HG02870 (cell line): ENCODE results near the gene TSPAN18.
A peak's percentile ranks its signal among the peaks of the same experiment; 100 is the strongest.

ENCODE experiments used
- ATAC-seq: cut with Tn5 transposase; IDR thresholded peaks from one replicate; pipeline ENCODE4 v1.9.1; 2021; ENCODE audit warnings: mild to moderate bottlenecking, moderate library complexity; ENCODE audit not compliant: unreplicated experiment

TSPAN18 gene

DNA sequence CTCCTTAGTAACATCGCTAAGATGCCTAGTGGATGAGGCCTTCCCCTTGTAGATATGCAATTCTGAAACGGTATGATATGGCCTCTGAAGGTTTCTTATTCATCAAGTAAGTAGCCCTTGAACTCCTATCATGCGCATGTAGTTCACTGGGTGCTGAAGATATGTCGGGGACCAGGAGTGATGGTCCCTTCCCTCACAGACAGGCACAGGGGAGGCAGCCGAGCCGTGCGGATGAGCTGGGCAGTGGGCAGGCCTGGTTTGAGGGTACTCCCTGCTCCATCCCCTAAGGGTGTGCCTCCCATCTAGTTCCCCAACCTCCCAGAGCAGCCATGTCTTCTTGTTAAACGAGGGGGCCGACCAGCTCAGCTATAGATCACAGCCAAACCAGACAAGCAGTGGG is 183.8 kb downstream of the TSPAN18 start:
- ATAC-seq = no peak

DNA sequence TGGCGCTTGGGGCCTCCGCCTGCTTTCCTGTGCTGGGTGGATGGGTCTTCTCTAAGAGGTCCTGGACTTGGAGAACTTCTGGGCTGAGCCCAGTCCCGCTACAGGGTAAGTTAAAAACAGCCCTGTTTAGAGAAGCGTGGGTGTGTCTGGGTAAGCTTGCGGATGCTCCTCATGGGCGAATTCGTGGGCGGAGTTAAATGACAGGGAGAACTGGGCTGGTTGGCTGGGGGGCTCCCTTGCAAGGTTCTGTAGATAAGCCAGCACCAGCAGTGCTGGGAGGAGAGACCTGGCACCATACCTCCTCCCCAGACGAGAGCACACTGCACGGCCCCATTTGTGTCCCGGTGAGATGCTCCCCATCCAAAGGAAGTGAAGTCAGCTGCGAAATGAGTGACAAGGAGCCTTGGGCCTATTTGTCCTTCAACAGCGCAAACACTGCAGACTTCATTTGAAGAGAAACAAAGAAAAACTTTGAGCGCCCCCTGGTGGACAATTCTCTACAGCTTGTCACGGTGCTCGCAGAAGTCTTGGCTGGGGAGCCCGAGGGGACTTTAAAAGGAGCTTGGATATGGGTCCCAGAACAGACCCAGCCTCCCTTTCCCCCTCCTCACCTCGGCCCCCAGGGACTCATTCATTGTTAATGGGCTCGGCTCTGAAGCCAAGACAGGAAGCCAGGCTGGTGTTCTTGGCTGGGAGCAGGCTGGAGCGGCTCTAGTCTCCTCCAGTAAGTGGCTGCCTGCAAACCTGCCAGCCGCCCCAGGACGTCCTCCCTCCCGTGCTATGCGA is 184.5 kb downstream of the TSPAN18 start:
- peak; percentile 63 for ATAC-seq

DNA sequence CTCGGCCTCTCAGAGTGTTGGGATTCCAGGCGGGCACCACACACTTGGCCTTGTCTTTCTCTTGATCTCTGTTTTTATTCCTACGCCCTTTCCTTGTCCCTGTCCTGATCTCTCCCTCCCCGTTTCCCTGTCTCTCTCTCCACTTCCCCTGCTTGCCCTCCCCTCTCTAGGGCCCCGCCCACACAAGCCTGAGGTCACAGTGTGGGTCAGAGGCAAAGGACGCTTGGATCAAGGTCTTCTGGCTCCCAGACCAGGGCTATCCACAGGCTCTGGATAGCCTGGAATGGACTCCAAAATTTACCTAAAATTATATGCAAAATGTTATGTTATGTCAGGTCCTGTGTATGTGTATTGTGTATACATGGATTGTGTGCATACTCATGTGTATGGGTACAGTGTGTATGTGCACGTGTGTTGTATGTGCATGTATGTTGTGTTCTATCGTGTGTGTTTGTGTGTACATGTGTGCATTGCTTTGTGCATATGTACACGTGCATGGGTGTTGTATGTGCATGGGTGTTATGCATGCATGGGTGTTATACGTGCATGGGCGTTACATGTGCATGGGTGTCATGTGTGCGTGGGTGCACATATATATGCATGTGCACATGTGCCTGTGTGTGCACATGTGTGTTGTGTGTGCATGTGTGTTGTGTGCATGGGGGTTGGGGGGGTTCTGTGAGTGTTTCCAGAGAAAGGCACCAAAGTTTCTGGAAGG is 185.7 kb downstream of the TSPAN18 start:
- ATAC-seq = no peak

DNA sequence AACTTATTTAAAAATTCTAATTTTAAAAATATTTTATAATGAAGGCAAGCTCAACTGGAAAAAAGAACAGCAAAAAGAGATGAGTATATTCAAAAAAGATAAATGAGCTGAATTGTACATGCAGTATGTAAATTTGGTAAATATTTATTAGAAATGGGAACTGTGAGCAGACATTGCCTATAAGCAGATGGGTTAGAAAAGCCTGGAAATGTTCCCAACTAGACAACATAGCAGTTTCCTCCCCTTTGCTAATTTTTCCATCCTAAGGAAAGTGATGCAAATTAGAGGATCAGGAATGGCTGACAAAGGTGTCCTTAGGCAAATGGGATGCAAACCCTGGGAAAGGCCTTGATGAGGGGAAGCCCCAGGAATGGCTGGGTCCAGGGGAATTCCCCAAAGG is 186.7 kb downstream of the TSPAN18 start:
- no peak for ATAC-seq

DNA sequence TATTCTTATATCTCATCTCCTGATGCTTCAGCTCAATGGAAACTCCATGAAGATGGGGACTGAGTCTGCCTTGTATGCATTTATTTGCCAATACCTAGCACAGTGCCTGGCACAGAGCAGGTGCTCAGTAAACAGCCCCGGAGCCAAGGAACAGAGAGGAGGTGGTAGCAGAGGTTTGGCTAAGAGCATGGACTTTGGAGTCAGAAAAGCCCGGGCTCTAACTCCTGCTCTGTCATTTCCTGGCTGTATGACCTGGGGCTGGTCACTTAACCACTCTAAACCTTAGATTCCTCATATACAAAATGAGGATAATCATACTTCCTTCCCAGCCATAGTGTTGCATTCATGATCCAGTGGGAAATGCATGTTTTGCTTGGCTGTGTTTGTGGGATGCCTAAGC is 187.3 kb downstream of the TSPAN18 start:
- no peak for ATAC-seq

DNA sequence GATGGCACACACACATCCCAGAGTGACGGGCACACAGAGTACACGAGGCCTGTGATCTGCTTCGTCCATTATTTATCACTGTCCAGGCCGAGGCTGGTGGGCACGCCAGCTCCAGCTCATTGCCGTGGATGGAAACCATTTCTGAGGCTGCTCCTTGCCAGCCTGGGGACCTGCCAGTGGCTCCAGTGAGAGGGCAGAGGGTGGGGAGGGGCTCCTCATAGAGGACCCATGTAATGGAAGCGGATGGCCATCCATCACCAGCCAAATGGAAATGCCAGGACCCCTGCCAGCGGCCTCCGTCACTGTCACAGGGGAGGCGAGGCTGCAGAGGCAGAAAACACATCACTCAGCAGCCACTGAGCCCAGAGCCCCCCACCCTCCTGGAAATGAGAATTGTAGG is 188.2 kb downstream of the TSPAN18 start:
- ATAC-seq = no peak

DNA sequence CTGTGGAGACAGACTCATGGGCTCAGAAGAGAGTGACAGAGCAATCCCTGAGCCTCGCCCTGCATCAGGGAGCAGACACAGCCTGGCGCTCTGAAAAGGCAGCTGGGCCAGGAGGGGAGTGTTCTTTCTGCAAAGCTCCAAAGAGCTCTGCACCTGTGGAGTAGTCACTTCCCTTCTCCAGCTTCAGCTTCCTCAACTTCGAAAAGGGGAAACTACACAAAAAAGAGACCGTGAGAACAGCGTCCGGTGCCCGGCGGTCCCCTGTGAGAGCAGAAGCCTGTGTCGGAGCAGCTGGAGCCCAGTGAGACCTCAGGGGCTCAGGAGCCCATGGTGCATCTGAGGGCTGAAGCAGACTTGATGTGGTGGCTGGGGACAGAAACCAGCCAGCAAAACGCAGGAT is 188.9 kb downstream of the TSPAN18 start:
- no peak for ATAC-seq

DNA sequence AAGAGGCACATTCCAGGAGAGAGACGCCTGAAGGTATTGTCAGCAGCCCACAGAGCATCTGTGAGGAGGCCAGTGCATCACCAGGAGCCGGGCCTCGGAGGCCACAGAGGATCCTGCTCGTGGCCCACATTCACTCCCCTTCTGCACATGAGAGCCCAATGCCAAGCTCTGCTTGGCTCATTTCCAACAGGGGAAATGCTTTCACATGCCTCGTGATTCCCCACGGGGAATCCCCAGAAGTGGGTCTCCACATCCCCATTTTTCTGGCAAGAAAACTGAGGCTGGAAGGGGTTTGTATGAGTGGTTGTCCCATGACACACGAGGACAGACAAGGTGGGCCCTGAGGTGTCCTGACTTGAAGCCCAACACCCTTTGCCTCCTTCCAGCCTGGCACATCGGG is 189.6 kb downstream of the TSPAN18 start:
- no peak for ATAC-seq

DNA sequence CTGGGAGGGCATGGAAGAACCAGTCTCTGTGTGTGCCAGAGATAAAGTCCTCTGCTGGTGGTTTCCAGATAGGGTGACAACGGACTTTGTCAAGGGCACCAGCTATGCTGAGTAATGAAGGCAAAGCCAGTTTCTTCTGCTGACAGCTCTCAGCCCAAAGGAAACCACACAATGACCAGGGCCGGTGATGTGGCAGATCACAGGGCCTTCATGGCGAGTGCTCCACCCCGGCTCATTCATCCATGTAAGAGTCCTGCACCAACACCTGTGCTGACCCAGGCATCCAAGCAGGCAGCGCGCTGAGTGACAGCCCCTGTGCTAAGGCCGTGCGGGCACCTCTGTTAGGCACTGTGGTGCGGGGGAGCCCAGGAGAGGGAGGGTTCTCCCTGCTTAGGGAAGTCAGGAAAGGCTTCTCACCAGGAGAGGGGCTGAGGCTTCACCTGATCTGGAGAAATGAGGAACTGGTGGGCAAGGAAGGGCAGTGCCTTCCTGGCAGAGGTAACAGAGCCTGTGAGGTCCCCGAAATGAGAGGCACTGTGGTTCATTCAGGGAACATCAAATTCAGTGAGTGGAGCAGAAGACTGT is 190.1 kb downstream of the TSPAN18 start:
- ATAC-seq = no peak

DNA sequence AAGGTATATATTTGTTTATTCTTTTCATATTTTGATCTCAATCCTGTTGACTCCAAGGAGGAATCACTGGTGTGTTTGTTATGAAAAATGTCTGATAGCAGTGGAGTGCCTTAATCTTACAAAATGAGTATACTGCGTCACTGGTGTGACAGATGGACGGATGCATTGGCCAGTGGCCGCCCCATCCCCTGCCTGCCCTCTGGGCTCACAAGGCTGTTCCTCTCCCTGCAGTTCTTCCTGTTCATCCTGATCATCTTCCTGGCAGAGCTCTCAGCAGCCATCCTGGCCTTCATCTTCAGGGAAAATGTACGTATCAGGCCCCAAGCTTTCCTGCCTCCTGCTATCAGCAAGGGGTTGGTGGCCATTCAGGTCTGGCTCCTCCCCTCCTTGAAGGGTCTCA is 191.0 kb downstream of the TSPAN18 start:
- no peak for ATAC-seq

DNA sequence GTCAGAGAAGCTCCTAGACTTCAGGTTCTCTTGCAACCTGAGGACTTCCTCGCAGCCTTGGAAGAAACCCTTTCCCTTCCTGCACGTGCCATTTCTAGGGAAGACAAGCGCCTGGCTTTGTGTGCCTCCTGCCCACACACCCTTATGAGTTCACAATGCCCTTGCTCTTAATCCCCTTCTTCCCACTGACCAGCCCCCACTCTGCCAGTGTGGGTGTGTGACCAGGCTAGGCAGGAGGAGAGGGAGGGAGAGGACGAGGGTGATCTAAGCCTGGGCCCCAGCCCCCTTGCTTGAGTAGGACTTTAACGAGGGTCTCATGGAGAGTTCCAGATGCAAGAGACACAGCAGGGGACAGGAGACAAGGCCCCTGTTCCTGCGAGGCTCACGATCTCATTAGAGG is 193.7 kb downstream of the TSPAN18 start:
- ATAC-seq = no peak

DNA sequence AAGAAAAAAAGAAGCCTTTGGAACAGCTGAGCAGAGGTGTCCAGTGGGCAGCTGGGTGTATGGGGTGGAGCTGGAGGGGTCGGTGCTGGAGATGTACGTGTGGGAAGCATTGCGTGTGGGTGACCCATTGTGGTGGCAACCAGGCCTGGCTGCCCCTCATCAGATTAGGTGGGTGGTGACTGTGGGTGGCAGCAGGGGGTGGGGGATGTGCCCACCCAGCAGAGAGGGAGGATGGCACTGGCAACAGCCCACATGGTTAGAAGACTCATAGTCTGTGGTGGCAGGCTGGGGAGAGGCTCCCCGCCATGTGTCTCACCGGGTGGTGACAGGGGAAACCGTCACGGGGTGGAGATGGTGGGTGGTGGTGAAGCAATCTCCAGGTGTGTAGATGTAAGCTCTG is 196.4 kb downstream of the TSPAN18 start:
- ATAC-seq = no peak

DNA sequence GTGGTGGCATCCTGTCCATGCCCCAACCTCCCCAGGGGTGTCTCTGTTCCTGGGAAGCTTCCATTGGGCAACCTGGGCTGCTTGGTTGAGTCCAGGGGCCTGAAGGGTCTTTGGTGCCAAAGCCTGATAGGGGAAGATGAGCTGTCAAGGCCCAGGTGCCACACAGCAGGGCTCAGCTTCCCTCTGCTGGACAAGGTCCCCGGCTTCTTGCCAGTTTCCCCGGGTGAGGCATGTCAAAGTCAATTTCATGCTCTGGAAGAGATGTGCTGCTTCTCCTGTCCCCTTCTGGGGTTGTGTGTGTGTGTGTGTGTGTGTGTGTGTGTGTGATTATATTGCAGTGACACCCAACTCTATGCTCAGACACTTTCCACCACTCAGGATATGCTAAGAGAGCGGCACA is 197.0 kb downstream of the TSPAN18 start:
- no peak for ATAC-seq

DNA sequence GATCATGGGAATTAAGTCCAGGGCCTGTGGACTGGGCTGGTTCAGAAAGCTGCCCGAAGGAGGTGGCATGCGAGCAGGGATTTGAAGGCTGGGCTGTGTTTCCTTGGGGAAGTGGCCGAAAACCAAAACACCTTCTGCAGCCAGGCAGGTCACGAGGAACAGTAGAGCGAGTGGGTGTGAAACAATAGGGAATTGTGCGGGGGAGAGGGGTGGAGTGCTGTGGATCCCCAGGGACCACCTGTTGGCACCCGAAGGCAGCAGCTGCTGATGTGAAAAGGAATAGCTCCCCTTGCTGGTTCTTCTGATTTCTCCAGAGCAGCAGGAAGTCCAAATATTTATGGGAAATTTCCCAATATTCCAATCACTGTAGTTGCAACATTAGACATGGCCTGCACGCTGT is 199.3 kb downstream of the TSPAN18 start:
- ATAC-seq = no peak

DNA sequence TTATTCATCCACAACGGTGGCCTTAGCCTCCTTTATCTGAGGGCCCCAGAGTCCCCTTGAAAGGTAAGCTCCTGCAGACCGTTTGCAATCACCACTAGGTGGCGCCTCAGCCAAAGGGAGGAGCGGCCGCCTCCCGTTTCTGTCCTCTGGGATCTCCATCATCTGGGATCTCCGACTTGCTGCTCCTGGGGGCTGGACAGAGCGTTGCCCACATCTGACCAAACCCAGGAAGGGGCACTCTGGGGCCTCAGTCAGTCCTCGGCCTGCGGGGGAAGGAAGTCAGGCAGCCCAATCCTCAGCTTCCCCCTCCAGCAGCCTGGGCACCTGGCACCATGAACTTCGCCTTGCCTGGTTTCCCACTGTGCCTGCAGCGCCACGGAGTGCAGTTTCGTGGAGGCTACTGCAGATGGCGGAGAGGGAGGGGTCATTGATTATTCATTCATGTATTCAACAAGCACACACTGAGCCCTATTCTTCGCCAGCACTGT is 200.5 kb downstream of the TSPAN18 start:
- ATAC-seq = no peak

DNA sequence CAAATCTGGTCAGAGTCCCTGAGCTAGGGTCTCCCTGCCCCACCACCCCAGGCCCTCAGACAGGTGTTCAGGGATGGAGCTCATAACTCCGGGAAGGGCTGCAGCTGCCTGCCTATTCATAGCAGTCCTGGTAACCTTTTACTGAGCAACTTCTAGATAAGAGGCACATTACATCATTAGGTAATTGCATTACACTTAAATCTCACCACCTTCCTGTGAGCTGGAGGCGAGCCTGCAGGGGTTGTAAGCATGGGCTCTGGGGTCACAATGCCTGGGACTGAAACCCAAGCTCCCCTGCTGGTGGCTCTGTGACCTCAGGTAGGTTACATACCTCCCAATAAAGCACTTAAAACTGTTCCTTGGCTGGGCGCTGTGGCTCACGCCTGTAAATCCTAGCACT is 201.4 kb downstream of the TSPAN18 start:
- ATAC-seq = no peak

DNA sequence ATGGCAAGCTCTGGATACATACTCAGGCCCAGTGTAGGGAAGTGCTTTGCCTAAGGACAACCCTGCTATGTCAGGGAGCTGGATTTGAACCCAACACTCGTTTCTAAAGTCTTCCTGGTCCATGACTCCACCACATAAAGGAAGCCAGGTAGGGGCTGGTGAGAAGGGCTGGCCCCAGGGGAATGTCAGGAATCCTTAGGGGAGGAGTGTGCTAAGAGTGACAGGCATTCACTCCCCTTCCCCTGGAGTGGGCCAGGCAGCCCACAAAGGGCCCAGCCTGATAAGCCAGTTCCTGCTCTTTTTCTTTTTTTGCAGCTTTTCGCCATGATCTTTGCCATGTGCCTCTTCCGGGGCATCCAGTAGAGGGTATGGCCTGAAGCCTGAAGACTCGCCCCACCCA is 202.1 kb downstream of the TSPAN18 start:
- ATAC-seq = no peak

DNA sequence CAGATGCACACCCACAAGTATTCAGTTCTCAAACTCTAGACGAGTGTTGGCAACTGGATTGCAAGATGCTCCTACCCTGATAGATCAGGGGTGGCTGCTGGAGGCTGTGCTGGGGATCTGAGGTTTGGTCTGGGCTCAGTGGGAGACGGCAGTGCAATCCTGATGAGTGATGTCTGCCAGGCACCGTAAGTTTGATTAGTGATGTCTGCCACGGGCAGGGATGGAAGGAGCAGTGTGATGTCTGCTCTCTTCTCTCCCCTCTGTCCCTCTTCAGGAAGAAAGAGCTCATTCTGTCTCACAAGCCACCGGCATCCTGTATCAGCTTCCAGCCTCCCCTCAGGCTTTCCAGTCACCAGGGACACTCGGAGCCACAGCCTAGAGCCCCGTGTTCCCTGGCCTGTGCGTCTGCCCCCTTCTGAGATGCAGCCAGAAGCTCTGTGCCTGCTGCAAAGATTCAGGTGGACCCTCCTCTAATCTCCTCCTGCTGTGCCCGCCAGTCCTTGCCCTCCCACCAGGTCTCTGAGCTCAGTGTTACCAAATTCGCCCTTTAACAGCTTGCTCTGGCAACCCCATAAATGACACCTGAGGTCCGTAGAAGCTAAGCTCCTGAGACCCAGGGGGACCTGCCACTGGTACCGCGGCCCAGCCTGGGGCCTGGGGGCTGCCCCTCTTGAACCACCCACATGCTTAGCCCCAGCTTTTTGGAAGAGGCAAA is 204.0 kb downstream of the TSPAN18 start:
- no peak for ATAC-seq

DNA sequence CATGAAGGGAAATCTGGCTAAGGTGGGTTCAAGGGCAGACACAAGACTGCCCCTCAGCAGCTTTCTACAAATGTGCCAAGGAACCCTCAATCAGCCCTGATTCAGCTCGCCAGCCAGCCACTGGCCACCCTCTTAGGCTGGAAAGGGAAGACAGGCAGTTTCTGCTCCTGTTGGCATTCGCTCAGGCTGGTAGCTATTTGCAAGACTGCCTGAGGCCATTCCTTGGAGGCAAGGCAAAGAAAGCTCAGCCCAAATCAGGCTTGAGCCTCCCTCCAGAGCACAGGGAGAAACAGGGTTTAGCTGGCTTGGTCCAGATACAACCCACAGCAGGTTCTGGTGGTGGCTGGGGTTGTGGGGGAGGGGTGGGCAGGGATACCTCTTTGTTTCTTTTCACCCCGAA is 204.7 kb downstream of the TSPAN18 start:
- ATAC-seq = no peak

DNA sequence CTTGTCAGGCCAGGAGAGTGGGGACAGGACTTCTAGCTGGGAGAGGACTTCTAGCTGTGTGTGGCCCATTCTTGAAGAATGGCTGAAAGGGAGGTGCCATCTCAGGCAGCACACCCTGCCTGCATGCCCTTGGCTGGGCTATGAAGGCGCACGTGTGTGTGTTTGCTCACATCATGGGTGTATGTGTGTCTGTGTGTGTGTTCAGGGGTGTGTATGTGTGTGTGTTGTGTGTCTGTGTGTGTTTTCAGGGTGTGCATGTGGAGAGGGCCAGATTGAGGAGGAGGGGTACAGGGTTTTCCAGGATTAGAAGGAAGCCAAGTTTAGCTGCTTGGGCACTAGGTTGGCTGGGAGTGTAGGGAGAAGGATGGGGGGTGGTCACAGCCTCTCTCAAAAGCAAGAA is 207.3 kb downstream of the TSPAN18 start:
- ATAC-seq = no peak

DNA sequence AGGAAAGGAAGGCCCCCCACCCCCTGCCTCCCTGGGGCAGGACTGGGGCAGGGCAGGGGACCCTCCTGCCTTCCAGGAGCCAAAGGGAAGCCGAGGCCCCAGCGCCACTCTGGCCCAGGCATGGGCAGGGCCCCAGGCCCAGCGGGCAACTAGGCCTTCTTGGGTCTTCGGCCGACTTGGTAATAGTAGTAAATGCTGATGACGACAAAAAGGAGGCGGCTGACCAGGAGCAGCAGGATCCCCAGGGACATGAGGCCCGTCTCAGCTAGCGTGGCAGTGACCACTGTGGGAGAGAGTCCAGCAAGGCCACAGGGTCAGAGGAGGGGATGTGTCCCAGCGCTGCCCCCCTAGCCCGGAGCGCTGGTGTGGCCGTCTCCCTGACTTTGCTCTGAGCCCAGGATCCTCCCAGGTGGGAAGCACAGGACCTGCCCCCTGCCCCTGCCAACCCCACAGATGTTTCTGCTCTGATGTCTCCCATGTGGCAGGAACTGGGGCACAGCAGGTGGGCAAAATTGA is 208.0 kb downstream of the TSPAN18 start:
- no peak for ATAC-seq
